ENCODE data around the gene LZIC.

- TF ChIP-seq CTCF (IDR thresholded peaks at IDR 0.05; ENCODE audit: borderline replicate concordance, extremely low read depth, low read length, poor library complexity, severe bottlenecking) (no peak), EZH2 (IDR thresholded peaks at IDR 0.05; ENCODE audit: borderline replicate concordance, low read depth, low read length, severe bottlenecking) (no peak)
These were observed 60.3 kb downstream of the LZIC start for GRCh38 chr1:9882945-9883303.

Data from DND-41 (cell line).